Ishikawa (cell line): ENCODE measurements around the gene S100A13.

Experiments used
- CREB1 ChIP-seq: IDR thresholded peaks from 2 replicates; pipeline ENCODE4 v1.6.1; 2012; ENCODE audit warnings: low read depth
- EGR1 ChIP-seq: IDR thresholded peaks from 2 replicates; pipeline ENCODE4 v1.6.1; 2012
- NFIC ChIP-seq: IDR thresholded peaks from 2 replicates; pipeline ENCODE4 v1.6.1; 2012
- RAD21 ChIP-seq: IDR thresholded peaks from 2 replicates; pipeline ENCODE4 v1.6.1; 2012; ENCODE audit warnings: low read depth
- YY1 ChIP-seq: IDR thresholded peaks from 2 replicates; pipeline ENCODE4 v1.6.1; 2012; ENCODE audit warnings: low read depth
- ZBTB7A ChIP-seq: IDR thresholded peaks from 2 replicates; pipeline ENCODE4 v1.6.1; 2012; ENCODE audit warnings: low read depth
- TF ChIP-seq, protein P1 (sequence below): IDR thresholded peaks from 2 replicates; pipeline ENCODE4 v1.6.1; 2012; ENCODE audit warnings: low read depth, mild to moderate bottlenecking

DNA sequence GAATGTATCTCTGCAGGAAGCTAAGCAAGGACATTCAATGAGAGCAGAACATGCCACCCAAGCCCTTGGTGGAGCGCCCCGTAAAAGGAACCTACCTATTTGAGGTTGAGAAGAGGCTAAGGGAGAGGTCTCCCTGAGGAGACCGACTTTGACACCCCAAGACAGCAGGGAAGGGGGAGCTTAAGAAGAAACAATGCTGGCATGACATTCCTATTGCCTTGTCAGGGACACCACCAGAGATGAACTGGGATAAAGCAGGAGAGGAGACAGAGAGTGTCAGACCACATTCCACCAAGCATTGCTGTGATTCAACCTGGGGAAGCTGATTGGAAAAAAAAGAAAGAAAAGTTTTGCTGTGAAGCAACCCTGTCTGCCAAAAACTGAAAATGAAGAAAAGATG lies 48.4 kb downstream of the S100A13 start:
- TF ChIP-seq ZBTB7A (no peak), EGR1 (no peak), RAD21 (no peak), CREB1 (no peak), YY1 (no peak), NFIC (no peak)
- TF ChIP-seq, protein P1, sequence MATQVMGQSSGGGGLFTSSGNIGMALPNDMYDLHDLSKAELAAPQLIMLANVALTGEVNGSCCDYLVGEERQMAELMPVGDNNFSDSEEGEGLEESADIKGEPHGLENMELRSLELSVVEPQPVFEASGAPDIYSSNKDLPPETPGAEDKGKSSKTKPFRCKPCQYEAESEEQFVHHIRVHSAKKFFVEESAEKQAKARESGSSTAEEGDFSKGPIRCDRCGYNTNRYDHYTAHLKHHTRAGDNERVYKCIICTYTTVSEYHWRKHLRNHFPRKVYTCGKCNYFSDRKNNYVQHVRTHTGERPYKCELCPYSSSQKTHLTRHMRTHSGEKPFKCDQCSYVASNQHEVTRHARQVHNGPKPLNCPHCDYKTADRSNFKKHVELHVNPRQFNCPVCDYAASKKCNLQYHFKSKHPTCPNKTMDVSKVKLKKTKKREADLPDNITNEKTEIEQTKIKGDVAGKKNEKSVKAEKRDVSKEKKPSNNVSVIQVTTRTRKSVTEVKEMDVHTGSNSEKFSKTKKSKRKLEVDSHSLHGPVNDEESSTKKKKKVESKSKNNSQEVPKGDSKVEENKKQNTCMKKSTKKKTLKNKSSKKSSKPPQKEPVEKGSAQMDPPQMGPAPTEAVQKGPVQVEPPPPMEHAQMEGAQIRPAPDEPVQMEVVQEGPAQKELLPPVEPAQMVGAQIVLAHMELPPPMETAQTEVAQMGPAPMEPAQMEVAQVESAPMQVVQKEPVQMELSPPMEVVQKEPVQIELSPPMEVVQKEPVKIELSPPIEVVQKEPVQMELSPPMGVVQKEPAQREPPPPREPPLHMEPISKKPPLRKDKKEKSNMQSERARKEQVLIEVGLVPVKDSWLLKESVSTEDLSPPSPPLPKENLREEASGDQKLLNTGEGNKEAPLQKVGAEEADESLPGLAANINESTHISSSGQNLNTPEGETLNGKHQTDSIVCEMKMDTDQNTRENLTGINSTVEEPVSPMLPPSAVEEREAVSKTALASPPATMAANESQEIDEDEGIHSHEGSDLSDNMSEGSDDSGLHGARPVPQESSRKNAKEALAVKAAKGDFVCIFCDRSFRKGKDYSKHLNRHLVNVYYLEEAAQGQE = no peak
